Astrocyte (in vitro differentiated cells and primary cell): ENCODE measurements around the gene CH25H.

ENCODE experiments used
- EZH2 ChIP-seq: IDR thresholded peaks from 2 replicates; pipeline ENCODE4 v1.6.1; 2012; ENCODE audit warnings: mild to moderate bottlenecking, low read length, inconsistent platforms; ENCODE audit not compliant: insufficient read depth
- TF ChIP-seq, protein P1 (sequence below): IDR thresholded peaks from 2 replicates; pipeline ENCODE4 v1.5.1; 2011; ENCODE audit warnings: low read depth, mild to moderate bottlenecking, inconsistent platforms, low read length, moderate library complexity; ENCODE audit not compliant: insufficient read depth

- TF ChIP-seq, protein P1, sequence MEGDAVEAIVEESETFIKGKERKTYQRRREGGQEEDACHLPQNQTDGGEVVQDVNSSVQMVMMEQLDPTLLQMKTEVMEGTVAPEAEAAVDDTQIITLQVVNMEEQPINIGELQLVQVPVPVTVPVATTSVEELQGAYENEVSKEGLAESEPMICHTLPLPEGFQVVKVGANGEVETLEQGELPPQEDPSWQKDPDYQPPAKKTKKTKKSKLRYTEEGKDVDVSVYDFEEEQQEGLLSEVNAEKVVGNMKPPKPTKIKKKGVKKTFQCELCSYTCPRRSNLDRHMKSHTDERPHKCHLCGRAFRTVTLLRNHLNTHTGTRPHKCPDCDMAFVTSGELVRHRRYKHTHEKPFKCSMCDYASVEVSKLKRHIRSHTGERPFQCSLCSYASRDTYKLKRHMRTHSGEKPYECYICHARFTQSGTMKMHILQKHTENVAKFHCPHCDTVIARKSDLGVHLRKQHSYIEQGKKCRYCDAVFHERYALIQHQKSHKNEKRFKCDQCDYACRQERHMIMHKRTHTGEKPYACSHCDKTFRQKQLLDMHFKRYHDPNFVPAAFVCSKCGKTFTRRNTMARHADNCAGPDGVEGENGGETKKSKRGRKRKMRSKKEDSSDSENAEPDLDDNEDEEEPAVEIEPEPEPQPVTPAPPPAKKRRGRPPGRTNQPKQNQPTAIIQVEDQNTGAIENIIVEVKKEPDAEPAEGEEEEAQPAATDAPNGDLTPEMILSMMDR, result no peak
- no peak for TF ChIP-seq EZH2
Observed at GRCh38 chr10:89242840-89243568, 35.9 kb upstream of the CH25H start.
